ENCODE results near the gene KRTAP10-1. TPM values are rescaled to one million over a fixed set of nuclear protein-coding genes. Genes with fewer than 3 reads are reported as not detected.

Gene KRTAP10-1
- total and polyA plus RNA-seq, 2 of the 8 experiments (the other 6 are each of a cell fraction or from before 2014, with no cell fraction given), result 0.08 TPM; not detected in 1

- Histone ChIP-seq H3K9me3 (ENCODE audit: insufficient read depth in 2 of 2, low read depth in 1 of 2, low read length in 1 of 2) (no peaks in the 10 kb centered on the region), H3K14ac (ENCODE audit: insufficient read length) (no peak overlapping the region), H3K23ac (ENCODE audit: insufficient read length) (no peak overlapping the region), H3K4me3 (ENCODE audit: extremely low read depth in 1 of 4, insufficient read depth in 2 of 4, low read depth in 3 of 4, low read length in 4 of 4) (no peak overlapping the region), H2BK20ac (ENCODE audit: low read length) (peak overlapping the region; percentile 66; the same call in 1 of the 2 replicates), H3K79me2 (ENCODE audit: control insufficient read depth in 1 of 2, insufficient read depth in 2 of 2, low read length in 2 of 2) (no peaks in the 10 kb centered on the region), H3K56ac (replicated peaks; ENCODE audit: insufficient read length, low read depth, low read length) (no peak overlapping the region), H3K23me2 (ENCODE audit: low read depth, low read length) (no peaks in the 10 kb centered on the region), H3K18ac (ENCODE audit: extremely low read depth, low read length) (peak overlapping the region; percentile 83), H2AFZ (ENCODE audit: low read length) (no peak overlapping the region), H2BK120ac (replicated peaks; ENCODE audit: low read depth, low read length) (no peak overlapping the region), H3K27me3 (replicated peaks in 1 of 4; ENCODE audit: control insufficient read depth in 3 of 4, extremely low read depth in 1 of 4, insufficient read depth in 3 of 4, low read length in 3 of 4) (no peaks in the 10 kb centered on the region), H3K4ac (replicated peaks; ENCODE audit: insufficient read length, low read depth, low read length) (no peak overlapping the region), H3K79me1 (ENCODE audit: low read depth, low read length) (no peaks in the 10 kb centered on the region), H4K8ac (ENCODE audit: extremely low read depth, insufficient read depth, low read length) (no peak overlapping the region), H3K4me1 (replicated peaks in 1 of 4; ENCODE audit: control insufficient read depth in 3 of 4, insufficient read depth in 4 of 4, low read length in 3 of 4) (peaks cover 8 to 34% (median 18%) of the 10 kb centered on the region in 4 experiments), H3K4me2 (ENCODE audit: insufficient read depth in 1 of 2, low read depth in 2 of 2, low read length in 2 of 2) (no peak overlapping the region), H2AK5ac (ENCODE audit: low read depth, low read length) (peak overlapping the region; percentile 9; the same call in 1 of the 2 replicates), H4K5ac (ENCODE audit: insufficient read length, low read depth, low read length) (no peak overlapping the region), H3K27ac (ENCODE audit: low read depth, low read length) (no peak overlapping the region), H4K91ac (replicated peaks; ENCODE audit: insufficient read length, low read length) (peak overlapping the region; percentile 47), H4K20me1 (replicated peaks in 1 of 2; ENCODE audit: control insufficient read depth in 1 of 2, insufficient read depth in 2 of 2, low read length in 2 of 2) (no peaks in the 10 kb centered on the region), H2BK15ac (ENCODE audit: low read length) (peak overlapping the region; percentile 29; the same call in 1 of the 2 replicates), H3K36me3 (ENCODE audit: control insufficient read depth in 2 of 4, insufficient read depth in 4 of 4, low read length in 3 of 4) (no peaks in the 10 kb centered on the region), H2BK5ac (ENCODE audit: low read depth, low read length) (0 out of 2 replicates have a peak overlapping the region, but pooled peaks have one; percentile 66), H3K9ac (replicated peaks in 1 of 4; ENCODE audit: extremely low read depth in 1 of 4, low read depth in 3 of 4, low read length in 3 of 4) (no peak overlapping the region), H2BK12ac (ENCODE audit: low read depth, low read length) (peak overlapping the region; percentile 95; the same call in 1 of the 2 replicates)
- POLR2A ChIA-PET (ENCODE audit: partially characterized antibody), result interaction anchor here (1.1 to 1.7 kb wide), 2 partner anchors 12 to 35 kb away, joined by 3 to 5 read pairs; no protein-coding TSS in a partner anchor
- TF ChIP-seq, protein P1, sequence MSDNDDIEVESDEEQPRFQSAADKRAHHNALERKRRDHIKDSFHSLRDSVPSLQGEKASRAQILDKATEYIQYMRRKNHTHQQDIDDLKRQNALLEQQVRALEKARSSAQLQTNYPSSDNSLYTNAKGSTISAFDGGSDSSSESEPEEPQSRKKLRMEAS (IDR thresholded peaks at IDR 0.05), result peak; percentile 91
- no peak for TF ChIP-seq EP300 (IDR thresholded peaks at IDR 0.05; ENCODE audit: borderline replicate concordance in 1 of 2, low read depth in 2 of 2, low read length in 2 of 2)
- no peak for TF ChIP-seq CEBPB (IDR thresholded peaks at IDR 0.05; ENCODE audit: low read depth, low read length)
- TF ChIP-seq, protein P2, sequence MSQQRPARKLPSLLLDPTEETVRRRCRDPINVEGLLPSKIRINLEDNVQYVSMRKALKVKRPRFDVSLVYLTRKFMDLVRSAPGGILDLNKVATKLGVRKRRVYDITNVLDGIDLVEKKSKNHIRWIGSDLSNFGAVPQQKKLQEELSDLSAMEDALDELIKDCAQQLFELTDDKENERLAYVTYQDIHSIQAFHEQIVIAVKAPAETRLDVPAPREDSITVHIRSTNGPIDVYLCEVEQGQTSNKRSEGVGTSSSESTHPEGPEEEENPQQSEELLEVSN (IDR thresholded peaks at IDR 0.05), result peak; percentile 82
- no peak for TF ChIP-seq SIX5 (IDR thresholded peaks at IDR 0.05; ENCODE audit: low read depth, low read length)
- DNase-seq (ENCODE audit: low read depth in 1 of 2, low spot score in 2 of 2) (peak in 1 of 2 experiments; percentile 47), FAIRE-seq (no peak)
- CTCF ChIA-PET (ENCODE audit: partially characterized antibody), result interaction anchor here (0.6 to 1.4 kb wide), 2 partner anchors 19 to 21 kb away, joined by 3 read pairs; partner anchors contain the start of gene KRTAP10-4
- 70% methylated on average over 13 of the region's 13 CpGs; no CpG with 5 or more reads in 1 of the 2 experiments for WGBS, 2 experiments (ENCODE audit: extremely low coverage in 1 of 2, insufficient coverage in 1 of 2, insufficient read length in 1 of 2, insufficient replicate concordance in 2 of 2, low coverage in 1 of 2, low lambda C conversion rate in 2 of 2, missing lambda C conversion rate in 1 of 2)
Measured at GRCh38 chr21:44552681-44553080, 12.7 kb upstream of the KRTAP10-1 start.

Measured in H1 (cell line).